ENCODE data around the gene CELA2B.

The CELA2B gene

GRCh38 chr1:15444468-15445389 lies 31.2 kb upstream of the CELA2B start:
- DNase-seq (ENCODE audit: low read depth), result no peak
- no peak overlapping the region for H3K4me3 ChIP-seq (ENCODE audit: control insufficient read depth, low read depth, low read length)
- no peak for TF ChIP-seq CTCF (conservative IDR thresholded peaks at IDR 0.05; ENCODE audit: control insufficient read depth, insufficient read depth, low read depth, low read length)

- DNase-seq (ENCODE audit: low read depth), result no peak
- no peak overlapping the region for H3K4me3 ChIP-seq (ENCODE audit: control insufficient read depth, low read depth, low read length)
- no peak for TF ChIP-seq CTCF (conservative IDR thresholded peaks at IDR 0.05; ENCODE audit: control insufficient read depth, insufficient read depth, low read depth, low read length)
These were observed 30.3 kb upstream of the CELA2B start for GRCh38 chr1:15445390-15446122.

GRCh38 chr1:15446212-15446611 lies 29.7 kb upstream of the CELA2B start:
- no peak overlapping the region for H3K4me3 ChIP-seq (ENCODE audit: control insufficient read depth, low read depth, low read length)
- TF ChIP-seq CTCF (conservative IDR thresholded peaks at IDR 0.05; ENCODE audit: control insufficient read depth, insufficient read depth, low read depth, low read length), result no peak
- no peak for DNase-seq (ENCODE audit: low read depth)

GRCh38 chr1:15448877-15449462 lies 26.9 kb upstream of the CELA2B start:
- no peak for TF ChIP-seq CTCF (conservative IDR thresholded peaks at IDR 0.05; ENCODE audit: control insufficient read depth, insufficient read depth, low read depth, low read length)
- no peak overlapping the region for H3K4me3 ChIP-seq (ENCODE audit: control insufficient read depth, low read depth, low read length)
- no peak for DNase-seq (ENCODE audit: low read depth)

GRCh38 chr1:15449567-15449966 lies 26.3 kb upstream of the CELA2B start:
- H3K4me3 ChIP-seq (ENCODE audit: control insufficient read depth, low read depth, low read length), result no peak overlapping the region
- no peak for TF ChIP-seq CTCF (conservative IDR thresholded peaks at IDR 0.05; ENCODE audit: control insufficient read depth, insufficient read depth, low read depth, low read length)
- no peak for DNase-seq (ENCODE audit: low read depth)

GRCh38 chr1:15451014-15451722 lies 24.7 kb upstream of the CELA2B start:
- DNase-seq (ENCODE audit: low read depth), result no peak
- TF ChIP-seq CTCF (conservative IDR thresholded peaks at IDR 0.05; ENCODE audit: control insufficient read depth, insufficient read depth, low read depth, low read length), result no peak
- no peak overlapping the region for H3K4me3 ChIP-seq (ENCODE audit: control insufficient read depth, low read depth, low read length)

All from fibroblast of mammary gland (primary cell).